GM18508 (cell line): Measurements from ENCODE around the gene RAB5A.
"Not testable (repeated sequence)": the region's sequence is repeated elsewhere in the genome, so short reads cannot be mapped to it uniquely, and the experiment has no call there.

Experiments used
- ATAC-seq: cut with Tn5 transposase; IDR thresholded peaks from one replicate; pipeline ENCODE4 v1.9.1; 2021; ENCODE audit warnings: moderate number of reproducible peaks; ENCODE audit not compliant: insufficient read depth, unreplicated experiment

RAB5A gene

GRCh38 chr3:20016076-20016475 is 69.2 kb downstream of the RAB5A start:
- not testable (repeated sequence) for ATAC-seq

- ATAC-seq = no peak
Observed at GRCh38 chr3:20022954-20023622, 76.2 kb downstream of the RAB5A start.

GRCh38 chr3:20023623-20024405 is 76.9 kb downstream of the RAB5A start:
- ATAC-seq = no peak

- ATAC-seq = no peak
Observed at GRCh38 chr3:20027136-20027535, 80.2 kb downstream of the RAB5A start.

GRCh38 chr3:20028905-20029331 is 82.0 kb downstream of the RAB5A start:
- no peak for ATAC-seq

GRCh38 chr3:20031939-20032338 is 85.0 kb downstream of the RAB5A start:
- ATAC-seq = not testable (repeated sequence)
